ENCODE data around the gene EAF1.
"Not testable (repeated sequence)": the region's sequence is repeated elsewhere in the genome, so short reads cannot be mapped to it uniquely, and the experiment has no call there.

EAF1 gene

DNA sequence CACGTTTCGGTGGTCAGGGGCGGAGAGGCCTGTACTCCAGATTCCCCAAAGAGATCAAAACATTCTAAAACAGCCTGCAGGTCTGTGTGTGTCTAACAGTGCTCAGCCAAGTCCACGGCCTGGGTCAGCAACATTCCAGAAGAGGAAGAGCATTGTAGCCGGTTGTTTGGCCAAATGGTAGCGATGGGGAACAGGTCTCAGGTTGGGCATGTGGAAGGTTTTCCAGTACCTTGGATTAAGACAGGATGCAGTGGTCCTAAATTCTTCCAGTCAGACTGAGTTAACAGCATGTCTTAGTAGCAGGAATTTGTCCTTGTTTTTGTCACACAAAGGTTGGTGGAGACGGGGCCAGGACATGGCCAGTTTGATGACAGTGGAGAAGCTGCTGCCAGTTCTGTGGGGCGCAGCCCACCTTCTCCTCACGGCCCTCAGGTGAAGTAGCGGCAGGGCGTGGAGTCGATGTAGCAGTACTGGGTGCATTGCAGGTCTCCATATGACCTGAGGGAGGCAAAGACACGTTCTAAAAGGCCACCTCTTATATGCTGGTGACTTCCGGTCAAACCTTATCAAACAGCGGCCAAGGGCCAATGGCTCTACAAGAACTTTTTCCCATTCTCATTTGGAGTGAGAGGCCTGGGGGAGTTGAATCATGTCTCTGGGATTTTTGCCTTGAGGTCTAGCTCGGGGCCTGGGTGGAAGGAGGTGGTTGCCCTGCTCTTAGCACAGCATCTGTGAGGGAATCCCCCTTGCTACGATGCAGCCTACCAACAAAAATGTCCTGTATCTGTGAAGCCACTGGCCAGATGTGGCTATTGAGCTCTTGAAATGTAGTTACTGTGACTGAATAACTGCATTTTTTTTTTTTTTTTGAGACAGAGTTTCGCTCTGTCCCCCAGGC is 24.1 kb downstream of the EAF1 start:
- Histone ChIP-seq H3K9me3 (ENCODE audit: control insufficient read depth, insufficient read depth, low read length) (no peaks in the 10 kb centered on the region), H3K27ac (ENCODE audit: low read length) (no peak overlapping the region), H3K27me3 (ENCODE audit: control insufficient read depth, insufficient read depth, low read length) (no peaks in the 10 kb centered on the region), H3K4me1 (ENCODE audit: control insufficient read depth, insufficient read depth, low read length) (no peaks in the 10 kb centered on the region), H3K4me3 (ENCODE audit: low read length) (no peak overlapping the region), H3K36me3 (ENCODE audit: control insufficient read depth, insufficient read depth, low read length) (no peaks in the 10 kb centered on the region)
- no CpG with 5 or more reads among the region's 18 CpGs for WGBS (ENCODE audit: insufficient coverage, insufficient read length)
- DNase-seq (ENCODE audit: low read depth, low spot score), result no peak

DNA sequence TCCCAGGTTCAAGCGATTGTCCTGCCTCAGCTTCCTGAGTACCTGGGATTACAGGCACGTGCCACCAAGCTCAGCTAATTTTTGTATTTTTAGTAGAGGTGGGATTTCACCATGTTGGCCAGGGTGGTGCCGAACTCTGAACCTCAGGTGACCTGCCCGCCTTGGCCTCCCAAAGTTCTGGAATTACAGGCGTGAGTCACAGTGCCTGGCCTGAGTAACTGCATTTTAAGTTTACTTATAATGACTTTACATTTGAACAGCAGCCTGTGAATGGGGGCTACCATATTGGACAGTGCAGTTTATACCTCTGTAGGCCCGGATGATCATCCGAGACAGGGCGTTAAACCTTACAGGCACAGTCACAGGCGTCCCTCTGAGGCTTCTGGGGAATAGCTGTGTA is 24.8 kb downstream of the EAF1 start:
- Histone ChIP-seq H3K4me3 (ENCODE audit: low read length) (no peak overlapping the region), H3K27me3 (ENCODE audit: control insufficient read depth, insufficient read depth, low read length) (no peaks in the 10 kb centered on the region), H3K9me3 (ENCODE audit: control insufficient read depth, insufficient read depth, low read length) (no peaks in the 10 kb centered on the region), H3K4me1 (ENCODE audit: control insufficient read depth, insufficient read depth, low read length) (no peaks in the 10 kb centered on the region), H3K27ac (ENCODE audit: low read length) (no peak overlapping the region), H3K36me3 (ENCODE audit: control insufficient read depth, insufficient read depth, low read length) (no peaks in the 10 kb centered on the region)
- WGBS (ENCODE audit: insufficient coverage, insufficient read length), result no CpG with 5 or more reads among the region's 9 CpGs
- DNase-seq (ENCODE audit: low read depth, low spot score), result no peak

DNA sequence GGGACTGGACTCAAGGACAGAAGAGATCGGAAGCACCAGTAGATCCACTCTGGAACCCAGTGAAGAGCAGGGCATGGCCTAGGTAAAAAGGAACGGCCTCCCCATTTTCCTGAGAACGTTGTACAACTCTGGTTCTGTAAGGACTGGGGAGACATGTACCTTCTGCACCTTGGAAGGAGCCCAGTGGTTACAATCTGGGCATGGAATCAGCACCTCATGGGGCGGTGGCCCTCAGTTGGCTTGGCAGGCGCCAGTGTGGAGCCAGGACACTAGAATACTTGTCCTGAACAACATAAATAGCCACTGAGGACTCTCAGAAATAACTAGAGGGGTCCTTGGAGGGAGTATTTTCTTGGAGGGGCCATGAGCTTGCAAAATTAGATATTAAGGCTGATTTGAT is 25.6 kb downstream of the EAF1 start:
- Histone ChIP-seq H3K4me1 (ENCODE audit: control insufficient read depth, insufficient read depth, low read length) (no peaks in the 10 kb centered on the region), H3K36me3 (ENCODE audit: control insufficient read depth, insufficient read depth, low read length) (no peaks in the 10 kb centered on the region), H3K9me3 (ENCODE audit: control insufficient read depth, insufficient read depth, low read length) (no peaks in the 10 kb centered on the region), H3K27ac (ENCODE audit: low read length) (no peak overlapping the region), H3K4me3 (ENCODE audit: low read length) (no peak overlapping the region), H3K27me3 (ENCODE audit: control insufficient read depth, insufficient read depth, low read length) (no peaks in the 10 kb centered on the region)
- DNase-seq (ENCODE audit: low read depth, low spot score), result no peak
- WGBS (ENCODE audit: insufficient coverage, insufficient read length), result no CpG with 5 or more reads among the region's 5 CpGs

DNA sequence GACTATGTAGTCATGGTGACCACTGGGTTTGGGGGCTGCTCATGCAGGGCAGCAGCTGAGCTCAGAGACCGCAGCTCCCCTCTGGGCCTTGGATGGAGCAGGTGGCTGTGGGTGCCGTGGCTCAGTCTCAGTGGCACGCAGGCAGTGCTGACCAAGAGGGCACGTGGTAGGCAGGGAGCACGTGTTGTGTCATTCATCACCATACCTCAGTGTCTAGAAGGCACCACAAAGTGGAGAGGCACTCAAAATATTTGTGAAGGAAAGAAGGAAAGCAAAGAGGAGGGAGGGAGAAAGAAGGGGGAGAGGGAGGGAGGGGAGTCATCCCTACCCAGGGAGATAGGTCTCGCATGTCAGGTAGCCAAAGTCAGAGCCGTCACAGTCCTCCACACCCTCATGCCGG is 26.1 kb downstream of the EAF1 start:
- no peaks in the 10 kb centered on the region for H3K27me3 ChIP-seq (ENCODE audit: control insufficient read depth, insufficient read depth, low read length)
- H3K36me3 ChIP-seq (ENCODE audit: control insufficient read depth, insufficient read depth, low read length), result no peaks in the 10 kb centered on the region
- no peaks in the 10 kb centered on the region for H3K4me1 ChIP-seq (ENCODE audit: control insufficient read depth, insufficient read depth, low read length)
- no peaks in the 10 kb centered on the region for H3K9me3 ChIP-seq (ENCODE audit: control insufficient read depth, insufficient read depth, low read length)
- no peak for DNase-seq (ENCODE audit: low read depth, low spot score)
- WGBS (ENCODE audit: insufficient coverage, insufficient read length), result no CpG with 5 or more reads among the region's 8 CpGs
- no peak overlapping the region for H3K4me3 ChIP-seq (ENCODE audit: low read length)
- no peak overlapping the region for H3K27ac ChIP-seq (ENCODE audit: low read length)

DNA sequence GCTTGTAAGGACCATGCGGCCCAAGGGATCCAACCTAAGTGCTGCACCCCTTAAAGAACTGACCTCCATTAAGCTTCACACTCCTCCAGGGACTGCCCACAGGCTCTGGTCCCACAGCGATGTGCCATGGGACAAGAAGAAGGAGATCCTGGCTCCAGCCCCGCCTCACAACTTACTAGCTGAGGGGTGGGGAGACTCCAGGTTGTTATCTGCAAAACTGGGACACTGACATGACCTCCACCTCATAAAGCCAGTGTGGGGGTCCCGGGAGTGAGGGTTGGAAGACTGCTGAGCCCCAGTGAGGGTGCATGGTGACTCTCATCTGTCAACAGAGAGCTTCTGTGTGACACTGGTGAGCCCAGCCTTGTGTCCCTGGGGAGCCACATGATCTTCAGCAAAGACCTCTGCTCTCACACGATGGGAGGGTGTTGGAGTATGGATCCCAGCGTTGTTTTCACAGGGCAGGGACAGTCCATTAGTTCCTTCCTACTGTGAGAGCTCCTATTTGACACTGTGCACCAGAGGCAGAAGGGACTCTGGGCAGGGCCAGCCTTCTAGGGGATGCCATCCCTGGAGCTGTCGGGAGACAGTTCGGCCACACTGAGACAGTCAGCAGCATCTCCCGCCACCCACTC is 26.7 kb downstream of the EAF1 start:
- no CpG with 5 or more reads among the region's 9 CpGs for WGBS (ENCODE audit: insufficient coverage, insufficient read length)
- no peaks in the 10 kb centered on the region for H3K27me3 ChIP-seq (ENCODE audit: control insufficient read depth, insufficient read depth, low read length)
- no peak overlapping the region for H3K27ac ChIP-seq (ENCODE audit: low read length)
- DNase-seq (ENCODE audit: low read depth, low spot score), result no peak
- no peak overlapping the region for H3K4me3 ChIP-seq (ENCODE audit: low read length)
- no peaks in the 10 kb centered on the region for H3K9me3 ChIP-seq (ENCODE audit: control insufficient read depth, insufficient read depth, low read length)
- H3K4me1 ChIP-seq (ENCODE audit: control insufficient read depth, insufficient read depth, low read length), result no peaks in the 10 kb centered on the region
- no peaks in the 10 kb centered on the region for H3K36me3 ChIP-seq (ENCODE audit: control insufficient read depth, insufficient read depth, low read length)

GRCh38 chr3:15454965-15455364 is 27.6 kb downstream of the EAF1 start:
- no peak for DNase-seq (ENCODE audit: low read depth, low spot score)
- Histone ChIP-seq H3K27me3 (ENCODE audit: control insufficient read depth, insufficient read depth, low read length) (no peaks in the 10 kb centered on the region), H3K27ac (ENCODE audit: low read length) (no peak overlapping the region), H3K4me1 (ENCODE audit: control insufficient read depth, insufficient read depth, low read length) (no peaks in the 10 kb centered on the region), H3K4me3 (ENCODE audit: low read length) (no peak overlapping the region), H3K9me3 (ENCODE audit: control insufficient read depth, insufficient read depth, low read length) (no peaks in the 10 kb centered on the region), H3K36me3 (ENCODE audit: control insufficient read depth, insufficient read depth, low read length) (no peaks in the 10 kb centered on the region)

DNA sequence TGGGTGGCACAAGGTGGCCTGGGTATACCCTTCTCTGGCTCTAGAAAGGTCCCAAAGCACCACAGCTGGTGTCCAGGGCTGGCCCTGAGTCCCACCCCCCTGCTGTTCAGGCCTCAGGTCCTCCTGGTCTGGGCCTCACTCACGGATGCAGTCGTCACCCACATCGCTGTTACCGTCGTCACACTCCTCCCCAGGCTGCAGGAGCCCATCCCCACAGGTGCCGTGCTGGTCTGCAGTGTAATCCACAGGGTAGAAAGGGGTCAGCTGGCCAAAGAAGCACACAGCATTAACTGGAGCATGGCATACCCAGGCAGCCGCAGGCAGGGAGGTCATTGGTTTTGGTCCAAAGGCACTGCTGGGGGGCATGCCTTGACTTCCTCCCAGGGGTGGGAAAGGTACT is 28.4 kb downstream of the EAF1 start:
- Histone ChIP-seq H3K27me3 (ENCODE audit: control insufficient read depth, insufficient read depth, low read length) (no peaks in the 10 kb centered on the region), H3K36me3 (ENCODE audit: control insufficient read depth, insufficient read depth, low read length) (no peaks in the 10 kb centered on the region)
- no CpG with 5 or more reads among the region's 7 CpGs for WGBS (ENCODE audit: insufficient coverage, insufficient read length)

GRCh38 chr3:15456321-15456720 is 28.9 kb downstream of the EAF1 start:
- H3K27me3 ChIP-seq (ENCODE audit: control insufficient read depth, insufficient read depth, low read length), result no peaks in the 10 kb centered on the region
- no peaks in the 10 kb centered on the region for H3K36me3 ChIP-seq (ENCODE audit: control insufficient read depth, insufficient read depth, low read length)
- H3K4me1 ChIP-seq (ENCODE audit: control insufficient read depth, insufficient read depth, low read length), result no peaks in the 10 kb centered on the region
- no CpG with 5 or more reads among the region's 2 CpGs for WGBS (ENCODE audit: insufficient coverage, insufficient read length)
- DNase-seq (ENCODE audit: low read depth, low spot score), result no peak
- H3K27ac ChIP-seq (ENCODE audit: low read length), result no peak overlapping the region
- no peaks in the 10 kb centered on the region for H3K9me3 ChIP-seq (ENCODE audit: control insufficient read depth, insufficient read depth, low read length)
- H3K4me3 ChIP-seq (ENCODE audit: low read length), result no peak overlapping the region

More for the DNA sequence above, 28.4 kb downstream of the EAF1 start:
- Histone ChIP-seq H3K27ac (ENCODE audit: low read length) (no peak overlapping the region), H3K4me1 (ENCODE audit: control insufficient read depth, insufficient read depth, low read length) (no peaks in the 10 kb centered on the region), H3K4me3 (ENCODE audit: low read length) (no peak overlapping the region), H3K9me3 (ENCODE audit: control insufficient read depth, insufficient read depth, low read length) (no peaks in the 10 kb centered on the region)
- DNase-seq (ENCODE audit: low read depth, low spot score), result no peak

GRCh38 chr3:15456915-15457314 is 29.5 kb downstream of the EAF1 start:
- H3K36me3 ChIP-seq (ENCODE audit: control insufficient read depth, insufficient read depth, low read length); H3K9me3 ChIP-seq (ENCODE audit: control insufficient read depth, insufficient read depth, low read length); H3K4me1 ChIP-seq (ENCODE audit: control insufficient read depth, insufficient read depth, low read length); H3K27ac ChIP-seq (ENCODE audit: low read length); H3K4me3 ChIP-seq (ENCODE audit: low read length); H3K27me3 ChIP-seq (ENCODE audit: control insufficient read depth, insufficient read depth, low read length); DNase-seq (ENCODE audit: low read depth, low spot score): not testable (repeated sequence)
- WGBS (ENCODE audit: insufficient coverage, insufficient read length), result no CpG with 5 or more reads among the region's 10 CpGs

DNA sequence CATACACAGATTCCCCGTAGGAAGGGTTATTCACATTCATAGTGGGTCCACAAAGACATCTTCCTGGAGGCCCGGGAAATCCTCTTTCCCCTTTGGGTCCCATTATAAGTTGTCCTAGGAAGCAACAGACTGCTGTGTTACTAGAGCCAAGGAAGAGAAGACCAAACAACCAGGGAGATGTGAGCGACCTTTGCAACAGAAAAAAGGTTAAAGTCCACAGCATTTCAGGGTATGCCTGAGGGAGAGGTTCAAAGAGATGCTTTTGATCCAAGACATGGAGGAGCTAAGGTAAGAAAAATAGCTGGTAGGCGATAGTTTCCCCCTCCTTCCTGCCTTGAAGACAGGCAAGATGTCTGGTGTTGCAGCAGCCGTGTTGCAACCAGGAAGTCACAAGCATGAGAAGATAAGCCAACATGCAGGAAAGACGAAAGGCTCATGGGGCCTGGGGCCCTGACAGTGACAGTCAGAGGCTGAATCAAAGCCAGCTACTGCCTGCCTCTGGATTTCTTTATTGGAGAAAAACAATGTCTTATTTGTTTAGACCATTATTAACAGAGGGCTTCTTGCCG is 30.9 kb downstream of the EAF1 start:
- no peak overlapping the region for H3K27ac ChIP-seq (ENCODE audit: low read length)
- H3K9me3 ChIP-seq (ENCODE audit: control insufficient read depth, insufficient read depth, low read length), result no peaks in the 10 kb centered on the region
- DNase-seq (ENCODE audit: low read depth, low spot score), result no peak
- no peaks in the 10 kb centered on the region for H3K4me1 ChIP-seq (ENCODE audit: control insufficient read depth, insufficient read depth, low read length)
- no peak overlapping the region for H3K4me3 ChIP-seq (ENCODE audit: low read length)
- no peaks in the 10 kb centered on the region for H3K36me3 ChIP-seq (ENCODE audit: control insufficient read depth, insufficient read depth, low read length)
- no CpG with 5 or more reads among the region's 7 CpGs for WGBS (ENCODE audit: insufficient coverage, insufficient read length)
- H3K27me3 ChIP-seq (ENCODE audit: control insufficient read depth, insufficient read depth, low read length), result no peaks in the 10 kb centered on the region

Data from iPS DF 6.9 (cell line).